GM20000 (cell line): ENCODE results near the gene PHOSPHO1.

Source experiments
- DNase-seq: peaks from one replicate; pipeline ENCODE4 v3.0.0; 2012; ENCODE audit warnings: low spot score
- CTCF ChIP-seq: IDR thresholded peaks from 2 replicates; pipeline ENCODE4 v1.5.1; 2012; ENCODE audit warnings: mild to moderate bottlenecking, control low read depth; ENCODE audit errors: extremely low read depth, missing control alignments

PHOSPHO1 gene

GRCh38 chr17:49223517-49224197 lies 6.9 kb downstream of the PHOSPHO1 start:
- TF ChIP-seq CTCF: peak; percentile 93
- peak; percentile 81 for DNase-seq

DNA sequence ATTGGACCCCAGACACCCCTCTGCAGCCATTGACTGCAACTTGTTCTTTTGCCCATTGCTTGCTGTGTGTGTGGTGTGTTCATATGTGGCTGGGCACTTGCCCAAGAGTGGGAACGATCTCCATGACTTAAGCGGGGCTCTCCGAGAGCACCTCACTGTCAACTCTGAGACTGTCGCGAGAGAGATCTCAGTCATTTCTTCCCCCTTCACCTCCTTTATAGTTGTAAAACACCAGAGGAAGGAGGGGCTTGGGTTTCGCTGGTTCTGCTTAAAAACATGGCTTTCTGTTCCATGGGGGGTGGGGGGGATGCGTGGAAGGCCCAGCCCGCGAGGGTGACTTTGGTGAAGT lies 7.4 kb downstream of the PHOSPHO1 start:
- DNase-seq: peak; percentile 29
- no peak for TF ChIP-seq CTCF

DNA sequence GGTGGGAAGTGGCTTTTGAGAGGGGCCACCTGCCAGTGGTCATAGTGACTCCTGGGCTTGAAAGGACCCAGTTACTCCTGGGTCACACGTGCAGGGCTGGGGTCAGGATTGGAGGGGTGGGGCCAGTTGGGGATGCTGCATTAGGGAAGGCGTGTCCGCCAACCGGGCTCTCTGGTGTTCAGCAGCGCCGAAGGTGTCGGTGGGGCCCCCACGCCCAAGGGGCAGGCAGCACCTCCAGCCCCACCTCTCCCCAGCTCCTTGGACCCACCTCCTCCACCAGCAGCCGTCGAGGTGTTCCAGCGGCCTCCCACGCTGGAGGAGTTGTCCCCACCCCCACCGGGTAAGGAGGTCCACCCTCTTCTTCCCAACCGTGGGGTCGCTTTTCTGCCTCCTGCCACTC lies 10.6 kb downstream of the PHOSPHO1 start:
- no peak for DNase-seq
- no peak for TF ChIP-seq CTCF

- peak; percentile 27 for TF ChIP-seq CTCF
- DNase-seq: peak; percentile 79
Measured at GRCh38 chr17:49218941-49219913, 11.4 kb downstream of the PHOSPHO1 start.

DNA sequence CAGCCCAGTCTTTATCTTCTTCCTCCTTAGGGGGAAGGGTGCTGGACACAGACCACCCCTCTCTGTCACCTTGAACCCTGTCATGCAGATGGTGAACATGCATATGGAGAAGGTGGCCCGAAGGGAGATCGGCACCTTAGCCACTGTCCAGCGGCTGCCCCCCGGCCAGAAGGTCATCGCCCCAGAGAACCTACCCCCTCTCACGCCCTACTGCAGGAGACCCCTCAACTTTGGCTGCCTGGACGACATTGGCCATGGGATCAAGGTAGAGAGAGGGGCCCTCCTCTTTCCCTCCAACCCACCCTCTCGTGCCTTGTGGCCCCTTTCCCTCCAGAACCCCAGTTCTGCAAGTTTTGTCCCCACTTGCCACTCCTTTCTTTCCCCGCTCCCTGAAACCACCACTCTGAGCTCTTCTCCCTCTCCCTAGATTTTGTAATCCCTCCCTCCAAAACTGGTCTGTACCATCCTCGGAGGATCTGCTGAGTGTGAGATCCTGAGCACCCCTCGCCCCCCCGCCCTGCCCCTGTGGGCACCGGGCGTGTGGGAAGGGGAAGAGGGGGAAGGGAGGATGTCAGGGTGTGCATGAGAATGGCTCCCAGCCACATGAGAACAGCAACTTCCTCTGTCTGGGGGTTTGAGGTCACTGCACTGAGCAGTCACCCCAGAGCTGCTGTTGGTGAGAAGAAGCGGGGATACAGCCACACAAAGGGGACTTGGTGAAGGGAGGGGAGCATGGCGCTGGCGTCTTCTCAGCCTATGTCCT lies 12.8 kb downstream of the PHOSPHO1 start:
- TF ChIP-seq CTCF: no peak
- peak; percentile 87 for DNase-seq

DNA sequence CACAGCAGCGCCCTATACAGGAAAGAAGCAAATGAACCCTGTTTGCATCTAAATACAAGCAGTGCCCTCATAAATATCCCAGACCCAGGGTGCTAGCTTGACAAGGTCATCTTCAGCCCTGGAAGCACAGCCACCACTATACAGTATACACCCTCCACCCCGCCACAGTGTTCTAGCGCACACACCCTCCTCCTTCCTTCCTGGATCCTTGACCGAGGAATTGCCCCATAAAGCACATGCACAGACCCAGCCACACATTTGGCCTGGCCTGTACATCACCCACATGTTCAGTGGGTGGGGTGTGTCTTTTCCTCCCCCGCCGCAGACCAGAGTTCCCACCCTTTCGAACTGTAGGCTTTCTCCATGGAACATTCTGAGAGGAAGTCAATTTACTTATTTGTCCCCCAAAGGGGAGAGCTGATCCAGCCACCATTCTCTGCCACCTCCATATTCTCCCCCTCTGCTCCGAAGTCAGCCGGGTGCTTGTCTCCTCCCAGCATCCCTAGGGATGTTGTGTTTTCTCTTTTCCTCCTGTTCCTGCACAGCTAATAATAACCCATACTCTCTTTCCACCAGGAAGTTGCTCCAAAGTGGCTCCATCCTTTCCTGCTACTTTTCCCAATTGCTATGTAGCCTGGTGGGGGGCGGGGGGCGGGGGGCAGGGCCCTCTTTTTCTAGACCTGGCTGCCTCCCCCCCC lies 13.5 kb downstream of the PHOSPHO1 start:
- no peak for TF ChIP-seq CTCF
- peak; percentile 19 for DNase-seq
